ACC112 (cell line): ENCODE data around the gene MS4A8.

Source experiments
- H2AFZ ChIP-seq: fragments of 200-600 bp; sonication (generic); one replicate; pipeline ENCODE4 v1.6.0; 2017; ENCODE audit warnings: antibody characterized with exemption, low read length; ENCODE audit not compliant: unreplicated experiment
- H3K27ac ChIP-seq: fragments of 200-600 bp; sonication (generic); 2 replicates; pipeline ENCODE4 v1.5.1; 2014; ENCODE audit warnings: low read depth, mild to moderate bottlenecking, antibody characterized with exemption, low read length, moderate library complexity
- H3K27me3 ChIP-seq: fragments of 200-600 bp; sonication (generic); 2 replicates; pipeline ENCODE4 v1.6.1; 2014; ENCODE audit warnings: mild to moderate bottlenecking, antibody characterized with exemption, low read length, moderate library complexity, mixed read lengths; ENCODE audit not compliant: insufficient read depth
- H3K36me3 ChIP-seq: fragments of 200-600 bp; sonication (generic); 2 replicates; pipeline ENCODE4 v1.6.1; 2016; ENCODE audit warnings: mild to moderate bottlenecking, antibody characterized with exemption, low read length, moderate library complexity, mixed read lengths; ENCODE audit not compliant: insufficient read depth
- H3K4me1 ChIP-seq: fragments of 200-600 bp; sonication (generic); one replicate; pipeline ENCODE4 v1.6.1; 2016; ENCODE audit warnings: low read length, mixed read lengths; ENCODE audit not compliant: insufficient read depth, unreplicated experiment, control insufficient read depth
- H3K4me3 ChIP-seq: fragments of 200-600 bp; sonication (generic); 2 replicates; pipeline ENCODE4 v1.5.1; 2014; ENCODE audit warnings: mild to moderate bottlenecking, low read depth, low read length
- H3K79me2 ChIP-seq: fragments of 200-600 bp; sonication (generic); one replicate; pipeline ENCODE4 v1.6.0; 2016; ENCODE audit warnings: low read length; ENCODE audit not compliant: control insufficient read depth, unreplicated experiment, insufficient read depth

Gene MS4A8

DNA sequence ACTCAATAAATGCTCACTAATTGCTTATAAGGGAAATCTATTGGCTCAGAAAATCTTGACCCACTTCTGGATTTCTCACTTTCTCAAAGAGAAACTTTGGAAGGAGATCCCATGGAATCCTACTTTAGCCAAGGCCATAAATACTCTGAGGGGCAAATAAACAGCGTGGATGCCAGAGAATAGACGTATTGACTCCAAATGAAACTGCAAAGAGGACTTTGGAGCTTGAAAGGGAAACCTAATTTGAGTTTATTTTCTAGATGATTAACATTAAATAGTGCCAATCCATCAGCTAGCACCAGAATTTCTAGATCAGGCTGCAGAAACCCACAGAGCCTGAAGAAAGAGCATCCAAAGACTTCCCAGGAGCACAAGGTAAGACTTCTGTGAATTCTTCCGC lies 25.0 kb downstream of the MS4A8 start, which contains the start of gene MS4A18:
Gene MS4A18, plus strand, starts transcription at position 301 of the 400 bp plus-strand sequence.
- H2AFZ ChIP-seq = no peak within 1 kb of the TSS
- peaks cover 61% of the 10 kb centered on the region for H3K27me3 ChIP-seq
- no peak within 1 kb of the TSS for H3K27ac ChIP-seq
- no peaks in the 10 kb centered on the region for H3K79me2 ChIP-seq
- no peaks in the 10 kb centered on the region for H3K36me3 ChIP-seq
- H3K4me3 ChIP-seq = no peak within 1 kb of the TSS
- no peaks in the 10 kb centered on the region for H3K4me1 ChIP-seq

- H2AFZ ChIP-seq = no peak overlapping the region
- H3K4me1 ChIP-seq = no peaks in the 10 kb centered on the region
Measured at GRCh38 chr11:60725592-60725991, 26.2 kb downstream of the MS4A8 start.

DNA sequence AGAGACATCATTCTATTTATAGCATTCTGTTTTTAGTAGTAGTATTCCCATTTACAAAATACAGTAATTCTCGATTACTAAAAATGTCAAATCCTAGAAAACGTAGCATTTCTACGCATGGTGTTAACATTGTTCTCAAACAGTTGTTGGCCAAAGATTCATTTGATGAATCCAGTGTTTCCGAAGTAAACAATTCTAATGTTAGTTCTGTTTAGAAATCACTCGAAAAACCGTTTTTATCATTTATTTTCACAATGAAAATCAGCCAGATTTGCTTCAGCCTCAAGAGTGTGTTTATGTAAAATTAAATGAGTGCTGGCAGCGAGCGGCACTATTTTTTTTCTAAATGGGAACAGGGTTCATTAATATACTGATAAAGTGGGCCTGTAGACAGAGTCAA lies 32.2 kb downstream of the MS4A8 start:
- H3K4me3 ChIP-seq = no peak overlapping the region
- H2AFZ ChIP-seq = no peak overlapping the region
- no peak overlapping the region for H3K27ac ChIP-seq
- no peaks in the 10 kb centered on the region for H3K79me2 ChIP-seq
- H3K36me3 ChIP-seq = no peaks in the 10 kb centered on the region
- peaks cover 53% of the 10 kb centered on the region for H3K27me3 ChIP-seq
- no peaks in the 10 kb centered on the region for H3K4me1 ChIP-seq

More at GRCh38 chr11:60725592-60725991, 26.2 kb downstream of the MS4A8 start:
- Histone ChIP-seq H3K79me2 (no peaks in the 10 kb centered on the region), H3K4me3 (no peak overlapping the region), H3K36me3 (no peaks in the 10 kb centered on the region), H3K27ac (no peak overlapping the region), H3K27me3 (peaks cover 62% of the 10 kb centered on the region)

GRCh38 chr11:60734279-60734678 lies 34.9 kb downstream of the MS4A8 start:
- H3K36me3 ChIP-seq = no peaks in the 10 kb centered on the region

GRCh38 chr11:60739114-60739513 lies 39.7 kb downstream of the MS4A8 start:
- Histone ChIP-seq H3K4me1 (no peaks in the 10 kb centered on the region), H3K4me3 (no peak overlapping the region), H3K27ac (no peak overlapping the region), H3K36me3 (no peaks in the 10 kb centered on the region), H3K79me2 (no peaks in the 10 kb centered on the region), H2AFZ (no peak overlapping the region), H3K27me3 (peaks cover 28% of the 10 kb centered on the region)

More at GRCh38 chr11:60734279-60734678, 34.9 kb downstream of the MS4A8 start:
- Histone ChIP-seq H3K27ac (no peak overlapping the region), H2AFZ (no peak overlapping the region), H3K79me2 (no peaks in the 10 kb centered on the region), H3K27me3 (peaks cover 53% of the 10 kb centered on the region), H3K4me3 (no peak overlapping the region), H3K4me1 (no peaks in the 10 kb centered on the region)

DNA sequence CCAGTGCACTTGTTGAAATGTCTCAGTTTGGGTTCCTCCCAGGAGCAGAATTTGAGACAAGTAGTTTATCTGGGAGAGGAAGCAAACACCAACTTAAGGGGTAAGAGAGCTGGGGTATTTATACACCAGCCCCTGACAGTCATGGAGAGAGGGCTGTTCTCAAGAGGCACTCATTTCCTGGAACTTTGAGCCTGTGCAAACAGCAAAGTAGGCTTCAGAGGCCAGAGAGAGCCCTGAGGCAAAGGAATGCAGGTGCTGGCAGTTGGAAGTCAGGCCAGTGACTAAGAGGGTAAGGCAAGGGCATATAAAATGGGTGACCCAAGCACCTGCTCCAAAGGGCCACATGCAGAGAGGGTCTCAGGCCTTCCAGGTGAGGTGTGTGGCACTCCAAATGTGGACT lies 41.2 kb downstream of the MS4A8 start:
- H3K4me3 ChIP-seq = no peak overlapping the region
- no peak overlapping the region for H2AFZ ChIP-seq
- H3K79me2 ChIP-seq = no peaks in the 10 kb centered on the region
- H3K36me3 ChIP-seq = no peaks in the 10 kb centered on the region
- peaks cover 41% of the 10 kb centered on the region for H3K27me3 ChIP-seq
- no peak overlapping the region for H3K27ac ChIP-seq
- H3K4me1 ChIP-seq = no peaks in the 10 kb centered on the region

- H3K27me3 ChIP-seq = peaks cover 41% of the 10 kb centered on the region
- H3K79me2 ChIP-seq = no peaks in the 10 kb centered on the region
- H3K4me1 ChIP-seq = no peaks in the 10 kb centered on the region
- no peaks in the 10 kb centered on the region for H3K36me3 ChIP-seq
- no peak overlapping the region for H3K27ac ChIP-seq
- H3K4me3 ChIP-seq = no peak overlapping the region
- H2AFZ ChIP-seq = no peak overlapping the region
Measured at GRCh38 chr11:60741421-60741820, 42.0 kb downstream of the MS4A8 start.

GRCh38 chr11:60743058-60743457 lies 43.6 kb downstream of the MS4A8 start:
- H3K27me3 ChIP-seq = peaks cover 38% of the 10 kb centered on the region
- no peak overlapping the region for H3K4me3 ChIP-seq
- H3K27ac ChIP-seq = no peak overlapping the region
- no peaks in the 10 kb centered on the region for H3K79me2 ChIP-seq
- no peaks in the 10 kb centered on the region for H3K36me3 ChIP-seq
- H2AFZ ChIP-seq = no peak overlapping the region
- H3K4me1 ChIP-seq = no peaks in the 10 kb centered on the region

DNA sequence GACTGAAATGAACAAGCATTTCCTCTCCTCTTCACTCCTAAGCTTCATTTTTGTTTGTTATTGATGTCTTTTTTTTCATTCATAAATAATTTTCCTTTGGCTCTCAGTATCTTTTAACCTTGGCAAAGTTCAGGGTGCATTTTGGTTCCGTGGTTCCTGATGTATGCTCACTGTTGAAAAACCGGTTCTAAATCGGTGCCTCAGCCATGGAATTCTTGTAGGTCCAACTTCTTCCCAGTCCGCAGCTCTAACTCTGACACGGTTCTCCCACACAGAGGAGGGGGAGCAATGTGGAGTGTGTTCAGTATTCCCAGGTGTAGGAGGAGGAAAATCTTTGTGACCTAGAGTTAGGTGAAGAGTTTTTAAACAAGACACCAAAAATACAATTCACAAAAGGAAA lies 44.7 kb downstream of the MS4A8 start:
- Histone ChIP-seq H3K79me2 (no peaks in the 10 kb centered on the region), H3K27me3 (peaks cover 28% of the 10 kb centered on the region), H3K4me3 (no peak overlapping the region), H3K4me1 (no peaks in the 10 kb centered on the region), H3K27ac (no peak overlapping the region), H2AFZ (no peak overlapping the region), H3K36me3 (no peaks in the 10 kb centered on the region)

GRCh38 chr11:60747359-60747873 lies 48.0 kb downstream of the MS4A8 start:
- Histone ChIP-seq H3K4me3 (no peak overlapping the region), H3K4me1 (no peaks in the 10 kb centered on the region), H2AFZ (no peak overlapping the region), H3K79me2 (no peaks in the 10 kb centered on the region), H3K36me3 (no peaks in the 10 kb centered on the region), H3K27ac (no peak overlapping the region), H3K27me3 (peaks cover 34% of the 10 kb centered on the region)

DNA sequence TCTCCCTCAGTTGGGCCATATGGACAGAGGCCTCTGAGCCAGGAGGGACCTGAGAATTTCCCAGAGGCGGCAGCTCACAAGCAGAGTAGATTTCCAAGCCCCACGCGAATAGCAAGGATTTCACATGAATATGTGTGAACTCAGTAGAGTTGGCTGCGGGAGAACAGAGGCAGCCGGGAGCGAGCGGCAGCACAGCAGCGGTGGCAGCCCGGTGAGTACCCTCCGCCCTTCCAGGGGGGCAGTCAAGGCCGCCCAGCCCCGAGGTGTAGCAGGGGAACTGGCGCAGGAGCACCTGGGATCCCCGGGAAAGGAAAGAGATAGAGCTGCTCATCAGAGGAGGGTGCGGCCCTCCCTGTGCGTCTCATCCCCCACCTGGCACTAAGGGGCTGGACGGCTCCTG lies 48.8 kb downstream of the MS4A8 start:
- H3K36me3 ChIP-seq = no peaks in the 10 kb centered on the region

More for the DNA sequence above, 48.8 kb downstream of the MS4A8 start:
- Histone ChIP-seq H3K79me2 (no peaks in the 10 kb centered on the region), H3K4me3 (no peak overlapping the region), H2AFZ (no peak overlapping the region), H3K27ac (no peak overlapping the region), H3K4me1 (no peaks in the 10 kb centered on the region), H3K27me3 (peaks cover 41% of the 10 kb centered on the region)
